COR-L47 (cell line): ENCODE measurements around the gene GRIK3.

Experiments
- DNase-seq: peaks from one replicate; lab custom pipeline; 2025; lab: John Stamatoyannopoulos, UW

GRIK3 gene

GRCh38 chr1:36763771-36764170, 270.5 kb downstream of the GRIK3 start:
- DNase-seq: no peak

GRCh38 chr1:36762174-36762573, 272.1 kb downstream of the GRIK3 start:
- DNase-seq: no peak

GRCh38 chr1:36761113-36761512, 273.2 kb downstream of the GRIK3 start:
- no peak for DNase-seq

- DNase-seq: no peak
Observed at GRCh38 chr1:36760081-36760480, 274.2 kb downstream of the GRIK3 start.

- no peak for DNase-seq
Observed at GRCh38 chr1:36759355-36759754, 275.0 kb downstream of the GRIK3 start.

GRCh38 chr1:36755303-36756230, 278.7 kb downstream of the GRIK3 start:
- DNase-seq: no peak

GRCh38 chr1:36754366-36754765, 279.9 kb downstream of the GRIK3 start:
- DNase-seq: no peak

GRCh38 chr1:36753451-36753850, 280.9 kb downstream of the GRIK3 start:
- DNase-seq: no peak

GRCh38 chr1:36752891-36753361, 281.4 kb downstream of the GRIK3 start:
- DNase-seq: no peak

GRCh38 chr1:36752431-36752830, 281.9 kb downstream of the GRIK3 start:
- DNase-seq: no peak

GRCh38 chr1:36751525-36751924, 282.8 kb downstream of the GRIK3 start:
- DNase-seq: no peak

GRCh38 chr1:36748466-36748865, 285.8 kb downstream of the GRIK3 start:
- DNase-seq: no peak
